CD4-positive, CD25-positive, alpha-beta regulatory T cell (primary cell): ENCODE data around the gene FCHO1. TPM values are rescaled to one million over a fixed set of nuclear protein-coding genes. Genes with fewer than 3 reads are reported as not detected.
A peak's percentile ranks its signal among the peaks of the same experiment; 100 is the strongest.

Experiments used
- ATAC-seq, 2 donors: fragments of 150-1000 bp; cut with Tn5 transposase; one replicate each; pipeline ENCODE4 v1.10.0; 2021; ENCODE audit warnings: low read depth in 2 of 2, moderate number of reproducible peaks in 2 of 2, moderate library complexity in 1 of 2
- DNase-seq, 3 donors: peaks; one replicate each; pipeline versions ENCODE4 v3.0.0 to v3.0.0-alpha.2; 2012 to 2022; ENCODE audit warnings: mixed read lengths in 1 of 3
- H3K27ac ChIP-seq: one replicate; pipeline ENCODE4 v1.7.0; 2013; ENCODE audit warnings: mild to moderate bottlenecking, low read length; ENCODE audit not compliant: insufficient read depth, poor library complexity, severe bottlenecking
- H3K27me3 ChIP-seq: one replicate; pipeline ENCODE4 v1.7.0; 2013; ENCODE audit warnings: low read length; ENCODE audit not compliant: control insufficient read depth, insufficient read depth
- H3K36me3 ChIP-seq: one replicate; pipeline ENCODE4 v1.7.0; 2013; ENCODE audit warnings: mild to moderate bottlenecking, low read length, moderate library complexity; ENCODE audit not compliant: control insufficient read depth, insufficient read depth
- H3K4me1 ChIP-seq: 2 replicates; pipeline ENCODE4 v1.7.0; 2013; ENCODE audit warnings: mild to moderate bottlenecking, low read length; ENCODE audit not compliant: insufficient read depth, control insufficient read depth, poor library complexity, severe bottlenecking
- H3K4me3 ChIP-seq: one replicate; pipeline ENCODE4 v1.7.0; 2013; ENCODE audit warnings: low read depth, mild to moderate bottlenecking, low read length, moderate library complexity
- H3K9me3 ChIP-seq, 2 experiments: 1 replicate in 1 of 2; 2 replicates in 1 of 2; pipeline ENCODE4 v1.7.0; 2013; ENCODE audit warnings: low read length in 2 of 2, mild to moderate bottlenecking in 1 of 2, moderate library complexity in 1 of 2; ENCODE audit not compliant: control insufficient read depth in 2 of 2
- H3K27ac Mint-ChIP-seq, 3 donors: one replicate each; pipeline ENCODE4 v1.8.0; 2020 to 2022; ENCODE audit warnings: mild to moderate bottlenecking in 3 of 3, mixed read lengths in 3 of 3, moderate library complexity in 2 of 3
- H3K27me3 Mint-ChIP-seq: one replicate; pipeline ENCODE4 v1.8.0; 2022; ENCODE audit warnings: mild to moderate bottlenecking, mixed read lengths
- H3K36me3 Mint-ChIP-seq: one replicate; pipeline ENCODE4 v1.8.0; 2020; ENCODE audit warnings: mixed read lengths
- H3K4me1 Mint-ChIP-seq, 4 donors: one replicate each; pipeline ENCODE4 v1.8.0; 2020 to 2022; ENCODE audit warnings: mixed read lengths in 4 of 4, mild to moderate bottlenecking in 1 of 4
- H3K4me3 Mint-ChIP-seq, 4 donors: one replicate each; pipeline ENCODE4 v1.8.0; 2020 to 2022; ENCODE audit warnings: mild to moderate bottlenecking in 4 of 4, mixed read lengths in 4 of 4, moderate library complexity in 3 of 4
- H3K9me3 Mint-ChIP-seq, 7 donors: one replicate each; pipeline ENCODE4 v1.8.0; 2020 to 2022; ENCODE audit warnings: mixed read lengths in 7 of 7, mild to moderate bottlenecking in 3 of 7, moderate library complexity in 2 of 7
- polyA plus RNA-seq, 4 donors: library from polyadenylated mRNA; unstranded; fragments of 300-500 nt; fragmentation: Illumina TruSeq; gene quantifications; one replicate each; pipeline ENCODE4 v1.2.3, GENCODE V29; 2021
- total RNA-seq: library from RNA; stranded (reverse); gene quantifications from one replicate; pipeline ENCODE4 v1.2.3, GENCODE V29; 2022

Gene FCHO1
- total and polyA plus RNA-seq, 5 donors from 2014 or later: 8.3 to 71.9 (median 15.4) TPM

DNA sequence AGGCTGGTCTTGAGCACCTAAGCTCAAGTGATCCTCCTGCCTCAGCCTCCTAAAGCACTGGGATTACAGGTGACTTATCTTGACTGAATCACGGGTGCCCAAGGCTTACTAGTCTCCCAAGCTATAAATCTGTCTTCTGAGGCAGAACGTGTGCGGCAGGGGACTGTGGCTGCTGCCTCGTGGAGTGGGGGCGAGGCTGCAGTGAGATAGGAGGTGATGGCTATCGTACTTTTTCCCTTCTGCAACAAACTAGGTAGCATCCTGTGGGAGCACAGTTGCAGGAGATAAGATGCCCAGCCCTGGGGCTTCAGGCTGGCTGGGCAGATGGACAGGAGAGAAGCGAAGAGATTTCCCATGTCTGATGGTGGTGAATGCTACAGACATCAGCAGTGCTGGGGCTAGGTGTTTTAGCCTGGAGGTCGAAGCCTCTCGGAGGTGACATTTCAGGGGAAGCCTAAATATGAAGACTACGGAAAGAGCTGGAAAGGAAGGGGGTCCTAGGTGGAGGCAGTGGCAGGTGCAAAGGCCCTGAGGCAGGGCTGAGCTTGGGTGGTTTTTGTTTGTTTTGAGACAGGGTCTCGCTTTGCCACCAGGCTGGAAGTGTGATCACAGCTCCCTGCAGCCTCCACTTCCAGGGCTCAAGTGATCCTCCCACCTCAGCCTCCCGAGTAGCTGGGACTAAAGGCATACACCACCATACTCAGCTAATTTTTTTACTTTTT, 51.0 kb downstream of the FCHO1 start:
- Mint-ChIP-seq H3K4me3 (peak overlapping the region in 3 of 4 donors; percentile 44 to 80 (median 58)), H3K27ac (peak overlapping the region in 2 of 3 donors; percentile 75 to 89), H3K9me3 (no peaks in the 10 kb centered on the region), H3K4me1 (peaks cover 5 to 42% (median 13%) of the 10 kb centered on the region in 4 donors), H3K36me3 (peaks cover 3% of the 10 kb centered on the region), H3K27me3 (peaks cover 21% of the 10 kb centered on the region)
- Histone ChIP-seq H3K36me3 (no peaks in the 10 kb centered on the region), H3K27ac (no peak overlapping the region), H3K4me3 (no peak overlapping the region), H3K27me3 (no peaks in the 10 kb centered on the region), H3K4me1 (peaks cover 16% of the 10 kb centered on the region), H3K9me3 (no peaks in the 10 kb centered on the region)
- DNase-seq (no peak), ATAC-seq (no peak)

DNA sequence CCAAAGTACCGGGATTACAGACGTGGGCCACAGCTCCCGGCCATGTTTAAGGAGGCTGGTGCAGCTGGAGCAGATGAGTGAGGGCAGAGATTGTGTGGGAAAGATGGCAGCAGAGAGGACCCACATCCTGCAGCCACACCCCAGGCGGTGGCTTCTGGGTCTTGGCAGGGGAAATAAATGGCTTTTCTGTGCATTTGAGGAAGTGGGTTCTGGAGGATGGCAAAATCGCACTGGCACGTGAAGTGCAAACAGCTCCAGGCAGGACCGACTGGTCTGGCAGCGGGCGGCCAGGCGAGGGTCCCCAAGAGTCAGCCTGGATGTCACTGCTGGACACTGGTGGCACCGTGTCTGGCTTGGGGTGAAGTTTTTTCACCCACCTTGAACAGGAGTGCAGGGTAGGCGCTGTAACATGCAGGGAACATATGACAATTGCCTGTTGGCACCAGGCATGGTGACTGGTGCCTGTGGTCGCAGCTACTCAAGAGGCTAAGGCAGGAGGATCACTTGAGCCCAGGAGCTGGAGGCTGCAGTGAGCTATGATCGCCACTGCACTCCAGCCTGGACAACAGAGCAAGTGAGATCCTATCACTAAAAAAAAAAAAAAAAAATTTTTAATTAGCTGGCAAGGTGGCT, 52.1 kb downstream of the FCHO1 start:
- Mint-ChIP-seq H3K4me3 (peak overlapping the region; percentile 55 to 81 (median 62)), H3K4me1 (peaks cover 5 to 48% (median 15%) of the 10 kb centered on the region in 4 donors), H3K9me3 (no peaks in the 10 kb centered on the region), H3K27me3 (peaks cover 22% of the 10 kb centered on the region), H3K27ac (peak overlapping the region; percentile 74 to 89 (median 75)), H3K36me3 (peaks cover 3% of the 10 kb centered on the region)
- no peak overlapping the region for H3K27ac ChIP-seq
- no peaks in the 10 kb centered on the region for H3K9me3 ChIP-seq
- ATAC-seq (peak; percentile 75 to 84), DNase-seq (peak in 2 of 3 donors; percentile 52 to 90)
- peak overlapping the region; percentile 37 for H3K4me3 ChIP-seq
- no peaks in the 10 kb centered on the region for H3K27me3 ChIP-seq
- H3K36me3 ChIP-seq: no peaks in the 10 kb centered on the region
- H3K4me1 ChIP-seq: peaks cover 19% of the 10 kb centered on the region

DNA sequence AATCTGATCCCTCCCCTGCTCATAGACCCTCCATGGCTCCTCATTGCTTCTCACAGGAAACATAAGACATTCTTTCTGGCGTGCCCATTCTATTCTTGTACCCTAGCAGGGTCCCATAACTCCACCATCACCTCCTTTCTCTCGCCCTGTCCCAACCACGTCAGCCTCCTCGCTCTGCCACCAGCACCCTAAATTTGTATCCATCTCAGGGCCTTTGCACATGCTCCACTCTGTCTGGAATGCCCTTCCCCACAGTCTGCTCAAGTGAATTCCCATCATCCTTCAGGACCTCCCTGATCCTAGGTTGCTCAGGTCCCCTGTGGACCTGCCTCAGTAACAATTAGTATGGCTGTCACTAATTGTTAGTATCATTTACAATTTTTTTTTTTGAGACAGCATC, 54.1 kb downstream of the FCHO1 start:
- H3K27me3 ChIP-seq: no peaks in the 10 kb centered on the region
- H3K36me3 ChIP-seq: no peaks in the 10 kb centered on the region
- no peak for DNase-seq
- Mint-ChIP-seq H3K4me3 (peak overlapping the region in 1 of 4 donors; percentile 39), H3K27ac (peak overlapping the region; percentile 5 to 95 (median 70)), H3K9me3 (no peaks in the 10 kb centered on the region), H3K36me3 (peaks cover 3% of the 10 kb centered on the region), H3K4me1 (peaks cover 5 to 51% (median 17%) of the 10 kb centered on the region in 4 donors), H3K27me3 (peaks cover 23% of the 10 kb centered on the region)
- no peak for ATAC-seq
- H3K4me3 ChIP-seq: no peak overlapping the region
- H3K9me3 ChIP-seq: no peaks in the 10 kb centered on the region
- H3K27ac ChIP-seq: no peak overlapping the region
- peaks cover 19% of the 10 kb centered on the region for H3K4me1 ChIP-seq

DNA sequence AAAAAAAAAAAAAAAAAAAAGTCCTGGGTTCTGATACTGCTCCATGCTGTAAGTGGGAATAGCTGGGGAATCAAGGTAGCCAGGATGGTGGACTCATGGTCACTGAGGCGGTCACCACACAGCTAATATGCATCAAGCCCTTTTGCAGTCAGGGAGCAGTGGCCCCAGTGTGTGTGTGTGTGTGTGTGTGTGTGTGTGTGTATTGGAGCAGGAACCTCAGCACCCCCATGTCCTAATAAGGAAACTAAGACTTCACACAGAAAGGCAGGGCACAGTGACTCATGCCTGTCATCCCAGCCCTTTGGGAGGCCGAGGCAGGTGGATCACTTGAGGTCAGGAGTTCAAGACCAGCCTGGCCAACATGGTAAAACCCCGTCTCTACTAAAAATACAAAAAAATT, 55.7 kb downstream of the FCHO1 start:
- Histone ChIP-seq H3K27me3 (no peaks in the 10 kb centered on the region), H3K4me3 (no peak overlapping the region), H3K36me3 (no peaks in the 10 kb centered on the region), H3K27ac (no peak overlapping the region), H3K9me3 (no peaks in the 10 kb centered on the region), H3K4me1 (peaks cover 19% of the 10 kb centered on the region)
- H3K27me3 Mint-ChIP-seq: peaks cover 16% of the 10 kb centered on the region
- peaks cover 5 to 49% (median 17%) of the 10 kb centered on the region in 4 donors for H3K4me1 Mint-ChIP-seq
- no peaks in the 10 kb centered on the region for H3K9me3 Mint-ChIP-seq
- DNase-seq: peak in 1 of 3 donors; percentile 45
- no peak overlapping the region for H3K4me3 Mint-ChIP-seq
- peaks cover 3% of the 10 kb centered on the region for H3K36me3 Mint-ChIP-seq
- no peak overlapping the region for H3K27ac Mint-ChIP-seq
- no peak for ATAC-seq

DNA sequence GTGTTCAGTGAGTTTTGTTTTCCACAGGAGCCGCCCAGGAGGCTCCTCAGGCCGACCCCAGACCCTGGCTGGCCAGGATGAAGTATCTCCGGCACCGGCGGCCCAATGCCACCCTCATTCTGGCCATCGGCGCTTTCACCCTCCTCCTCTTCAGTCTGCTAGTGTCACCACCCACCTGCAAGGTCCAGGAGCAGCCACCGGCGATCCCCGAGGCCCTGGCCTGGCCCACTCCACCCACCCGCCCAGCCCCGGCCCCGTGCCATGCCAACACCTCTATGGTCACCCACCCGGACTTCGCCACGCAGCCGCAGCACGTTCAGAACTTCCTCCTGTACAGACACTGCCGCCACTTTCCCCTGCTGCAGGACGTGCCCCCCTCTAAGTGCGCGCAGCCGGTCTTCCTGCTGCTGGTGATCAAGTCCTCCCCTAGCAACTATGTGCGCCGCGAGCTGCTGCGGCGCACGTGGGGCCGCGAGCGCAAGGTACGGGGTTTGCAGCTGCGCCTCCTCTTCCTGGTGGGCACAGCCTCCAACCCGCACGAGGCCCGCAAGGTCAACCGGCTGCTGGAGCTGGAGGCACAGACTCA, 56.5 kb downstream of the FCHO1 start:
- ATAC-seq: peak; percentile 45 to 52
- H3K36me3 Mint-ChIP-seq: peaks cover 3% of the 10 kb centered on the region
- no peaks in the 10 kb centered on the region for H3K36me3 ChIP-seq
- H3K9me3 Mint-ChIP-seq: no peaks in the 10 kb centered on the region
- DNase-seq: peak in 1 of 3 donors; percentile 46
- H3K4me1 ChIP-seq: peaks cover 12% of the 10 kb centered on the region
- H3K27me3 Mint-ChIP-seq: peaks cover 16% of the 10 kb centered on the region
- H3K4me1 Mint-ChIP-seq: peaks cover 0 to 42% (median 14%) of the 10 kb centered on the region in 4 donors
- peak overlapping the region in 3 of 4 donors; percentile 56 to 60 (median 59) for H3K4me3 Mint-ChIP-seq
- no peaks in the 10 kb centered on the region for H3K27me3 ChIP-seq
- H3K27ac ChIP-seq: no peak overlapping the region
- H3K27ac Mint-ChIP-seq: peak overlapping the region in 2 of 3 donors; percentile 18 to 91
- no peaks in the 10 kb centered on the region for H3K9me3 ChIP-seq
- no peak overlapping the region for H3K4me3 ChIP-seq

DNA sequence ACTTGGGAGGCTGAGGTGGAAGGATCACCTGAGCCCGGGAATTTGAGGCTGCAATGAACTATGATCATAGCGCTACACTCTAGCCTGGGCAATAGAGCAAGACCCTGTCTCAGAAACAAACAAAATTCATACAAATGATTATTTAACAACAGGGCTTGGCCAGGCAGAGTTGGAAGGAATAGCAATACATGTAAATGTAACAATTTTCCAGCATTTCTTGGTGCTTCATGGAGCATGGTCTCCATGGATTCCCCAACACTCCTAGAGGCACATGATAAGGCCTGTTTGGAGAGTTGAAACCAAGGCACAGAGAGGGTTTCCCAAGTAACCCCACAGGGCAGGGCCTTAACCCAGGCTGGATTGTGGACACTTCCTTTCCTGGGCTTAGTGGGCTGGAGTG, 59.8 kb downstream of the FCHO1 start:
- peaks cover 0 to 19% (median 5%) of the 10 kb centered on the region in 4 donors for H3K4me1 Mint-ChIP-seq
- no peak overlapping the region for H3K4me3 Mint-ChIP-seq
- no peaks in the 10 kb centered on the region for H3K36me3 Mint-ChIP-seq
- H3K27ac Mint-ChIP-seq: no peak overlapping the region
- no peak overlapping the region for H3K4me3 ChIP-seq
- peaks cover 16% of the 10 kb centered on the region for H3K27me3 Mint-ChIP-seq
- no peaks in the 10 kb centered on the region for H3K36me3 ChIP-seq
- no peak overlapping the region for H3K27ac ChIP-seq
- H3K9me3 ChIP-seq: no peaks in the 10 kb centered on the region
- no peak for DNase-seq
- H3K27me3 ChIP-seq: no peaks in the 10 kb centered on the region
- no peak for ATAC-seq
- H3K4me1 ChIP-seq: peaks cover 3% of the 10 kb centered on the region
- no peaks in the 10 kb centered on the region for H3K9me3 Mint-ChIP-seq

DNA sequence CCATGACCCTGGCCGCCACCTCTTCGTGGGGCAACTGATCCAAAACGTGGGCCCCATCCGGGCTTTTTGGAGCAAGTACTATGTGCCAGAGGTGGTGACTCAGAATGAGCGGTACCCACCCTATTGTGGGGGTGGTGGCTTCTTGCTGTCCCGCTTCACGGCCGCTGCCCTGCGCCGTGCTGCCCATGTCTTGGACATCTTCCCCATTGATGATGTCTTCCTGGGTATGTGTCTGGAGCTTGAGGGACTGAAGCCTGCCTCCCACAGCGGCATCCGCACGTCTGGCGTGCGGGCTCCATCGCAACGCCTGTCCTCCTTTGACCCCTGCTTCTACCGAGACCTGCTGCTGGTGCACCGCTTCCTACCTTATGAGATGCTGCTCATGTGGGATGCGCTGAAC, 60.4 kb downstream of the FCHO1 start:
- H3K4me1 ChIP-seq: peaks cover 3% of the 10 kb centered on the region
- no peak overlapping the region for H3K27ac ChIP-seq
- H3K27ac Mint-ChIP-seq: no peak overlapping the region
- ATAC-seq (no peak), DNase-seq (no peak)
- no peaks in the 10 kb centered on the region for H3K36me3 ChIP-seq
- no peak overlapping the region for H3K4me3 ChIP-seq
- H3K27me3 Mint-ChIP-seq: peaks cover 16% of the 10 kb centered on the region
- H3K27me3 ChIP-seq: no peaks in the 10 kb centered on the region
- H3K36me3 Mint-ChIP-seq: no peaks in the 10 kb centered on the region
- no peaks in the 10 kb centered on the region for H3K9me3 ChIP-seq
- H3K9me3 Mint-ChIP-seq: no peaks in the 10 kb centered on the region
- H3K4me1 Mint-ChIP-seq: peaks cover 0 to 13% (median 9%) of the 10 kb centered on the region in 4 donors
- peak overlapping the region in 1 of 4 donors; percentile 17 for H3K4me3 Mint-ChIP-seq
